Measurements from ENCODE around the gene GP9.

The GP9 gene

DNA sequence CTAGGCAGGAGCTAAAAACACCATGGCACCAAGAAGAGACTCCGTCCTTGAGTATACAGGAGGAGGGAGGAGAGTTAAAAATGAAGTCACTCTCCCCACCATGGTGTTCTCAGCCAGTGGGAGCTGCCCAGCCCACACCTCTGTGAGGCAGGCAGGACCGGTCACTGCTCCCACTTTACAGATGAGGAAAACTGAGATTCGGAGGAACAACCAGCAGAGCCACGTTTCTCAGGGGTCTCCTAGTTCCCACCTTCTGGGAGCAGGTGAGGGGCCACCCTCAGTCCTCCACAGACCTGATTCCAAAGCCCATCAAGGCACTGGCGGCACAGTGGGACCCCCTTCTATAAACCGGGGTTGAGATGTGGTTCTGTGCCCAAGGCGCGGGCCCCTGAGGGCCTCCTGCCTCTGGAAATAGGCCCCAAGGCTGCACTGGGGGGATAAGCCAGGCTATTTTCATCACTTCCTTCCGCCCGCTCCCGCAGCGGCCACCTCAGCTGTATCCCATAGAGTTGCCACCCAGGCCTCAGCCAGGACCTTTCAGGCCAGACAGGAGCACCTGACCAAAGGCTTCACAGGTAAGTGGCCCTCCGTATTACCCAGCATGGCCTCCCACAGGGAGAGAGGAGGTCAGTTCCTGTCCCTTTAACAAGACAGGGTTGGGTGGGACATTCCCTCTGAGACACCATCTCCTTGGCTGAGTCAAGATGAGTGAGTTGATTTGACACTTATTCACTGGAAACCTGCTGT, at the start of gene GP9:
Gene GP9, plus strand, starts transcription at position 504 of the 747 bp plus-strand sequence. CDS start 961 bp downstream, outside the sequence.
- DNase-seq, result no peak

DNA sequence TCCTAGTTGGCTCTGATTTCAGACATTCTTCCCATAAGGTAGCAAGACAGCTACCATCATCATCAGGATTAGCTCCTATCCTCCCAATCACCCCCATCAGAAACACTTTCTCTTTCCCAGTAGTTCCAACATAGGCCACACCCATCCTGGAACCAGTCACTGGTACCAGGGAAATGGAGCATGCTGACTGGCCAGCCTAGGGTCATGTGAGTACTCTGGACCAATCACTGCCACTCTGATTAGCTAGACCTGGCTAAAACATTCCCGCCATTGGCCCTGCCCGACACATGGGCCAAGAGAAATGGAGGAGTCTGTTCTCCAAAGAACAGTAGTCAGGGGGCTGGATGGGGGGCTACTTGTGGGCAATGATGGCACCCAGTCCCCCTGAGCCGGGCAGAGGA, 47.1 kb upstream of the GP9 start:
- DNase-seq, result no peak

DNA sequence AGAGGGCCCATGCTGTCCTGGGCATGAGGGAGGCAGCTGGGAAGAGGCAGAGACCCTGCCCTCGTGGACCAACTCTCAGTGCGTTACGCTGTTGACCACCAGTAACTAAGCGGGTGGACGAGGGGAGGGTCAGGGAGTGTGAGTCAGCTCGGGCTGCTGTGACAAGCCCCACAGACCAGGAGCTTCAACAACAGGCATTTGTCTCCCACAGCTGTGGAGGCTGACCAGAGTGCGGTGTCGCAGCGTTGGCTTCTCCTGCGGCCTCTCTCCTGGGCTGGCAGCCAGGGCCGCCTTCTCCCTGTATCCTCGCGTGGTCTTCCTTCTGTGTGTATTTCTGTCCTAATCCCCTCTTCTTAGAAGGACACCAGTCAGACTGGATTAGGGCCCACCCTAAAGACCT, 46.4 kb upstream of the GP9 start:
- no peak for DNase-seq

DNA sequence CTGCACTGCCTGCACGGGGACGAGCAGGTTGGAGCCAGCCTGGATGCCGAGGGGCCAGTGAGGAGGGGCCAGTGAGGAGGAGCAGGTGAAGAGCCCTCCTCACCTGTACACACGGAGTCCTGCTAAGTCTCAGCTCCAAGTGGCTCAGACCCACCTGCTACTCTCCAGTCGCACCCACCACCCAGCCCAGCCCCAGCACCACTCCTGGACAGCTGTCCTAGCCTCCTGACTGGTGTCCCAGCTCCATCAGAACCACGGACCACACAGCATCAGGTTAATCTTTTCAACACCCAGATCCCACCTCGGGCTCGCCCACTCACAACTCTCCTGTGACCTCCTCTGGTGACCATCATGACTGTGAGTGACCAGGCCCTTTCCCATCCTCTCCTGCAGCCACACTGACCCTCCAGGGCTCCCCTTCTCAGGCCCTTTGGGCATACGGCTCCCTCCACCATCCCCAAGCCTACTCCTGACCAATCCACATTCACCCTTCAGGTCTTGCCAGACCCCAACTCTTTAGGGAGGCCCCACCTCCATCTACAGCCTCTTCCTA, 45.7 kb upstream of the GP9 start:
- DNase-seq, result no peak

DNA sequence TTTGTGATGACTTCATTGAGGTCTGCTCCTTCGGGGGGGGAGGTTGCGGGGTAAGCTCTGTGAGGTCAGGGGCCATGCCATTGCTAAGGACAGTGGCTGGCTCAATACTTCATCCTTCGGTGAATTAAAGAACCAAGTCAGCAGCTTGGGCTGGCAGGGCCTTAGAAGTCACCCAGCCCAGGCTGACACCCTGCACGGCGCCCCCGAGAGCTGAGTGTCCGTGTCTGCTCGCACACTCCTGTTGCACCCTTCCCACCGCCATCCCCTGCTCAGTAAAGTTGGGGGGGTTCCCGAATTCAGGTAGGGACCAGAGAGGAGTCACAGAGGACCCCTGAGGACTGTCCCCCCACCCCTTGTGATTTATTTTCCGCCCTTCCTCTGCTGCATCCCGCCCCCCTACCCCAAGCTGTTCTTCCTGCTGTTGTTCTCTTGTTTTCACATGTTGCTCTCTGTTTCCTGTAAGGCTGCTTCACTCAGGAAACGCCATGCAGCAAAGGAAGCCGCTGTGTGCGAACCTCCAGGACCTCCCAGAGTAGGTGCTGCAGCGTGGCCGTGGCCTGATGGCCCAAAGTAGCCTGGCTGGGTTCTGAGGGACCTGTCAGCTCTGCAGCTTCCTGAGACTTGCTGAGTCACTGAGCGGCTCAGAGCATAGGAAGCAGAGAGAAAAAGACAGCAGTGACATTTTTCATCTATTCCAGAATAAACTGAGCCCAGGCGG, 45.0 kb upstream of the GP9 start:
- DNase-seq, result peak; percentile 31

DNA sequence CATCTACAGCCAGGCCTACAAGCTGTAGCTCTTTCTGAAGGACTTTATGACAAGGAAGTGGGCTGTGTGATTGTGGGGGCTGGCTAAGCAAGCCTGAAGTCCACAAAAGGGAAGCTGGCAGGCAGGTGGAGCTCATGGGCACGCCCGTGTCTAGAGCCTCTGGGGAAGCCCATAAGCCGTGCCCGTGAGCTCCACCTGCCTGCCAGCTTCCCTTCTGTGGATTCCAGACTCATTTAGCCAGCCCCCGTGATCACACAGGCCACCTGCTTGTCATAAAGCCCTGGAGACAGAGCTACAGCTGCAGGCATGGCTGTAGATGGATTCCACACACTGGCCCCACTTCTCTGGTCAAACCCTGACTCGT, 44.2 kb upstream of the GP9 start:
- peak; percentile 60 for DNase-seq

DNA sequence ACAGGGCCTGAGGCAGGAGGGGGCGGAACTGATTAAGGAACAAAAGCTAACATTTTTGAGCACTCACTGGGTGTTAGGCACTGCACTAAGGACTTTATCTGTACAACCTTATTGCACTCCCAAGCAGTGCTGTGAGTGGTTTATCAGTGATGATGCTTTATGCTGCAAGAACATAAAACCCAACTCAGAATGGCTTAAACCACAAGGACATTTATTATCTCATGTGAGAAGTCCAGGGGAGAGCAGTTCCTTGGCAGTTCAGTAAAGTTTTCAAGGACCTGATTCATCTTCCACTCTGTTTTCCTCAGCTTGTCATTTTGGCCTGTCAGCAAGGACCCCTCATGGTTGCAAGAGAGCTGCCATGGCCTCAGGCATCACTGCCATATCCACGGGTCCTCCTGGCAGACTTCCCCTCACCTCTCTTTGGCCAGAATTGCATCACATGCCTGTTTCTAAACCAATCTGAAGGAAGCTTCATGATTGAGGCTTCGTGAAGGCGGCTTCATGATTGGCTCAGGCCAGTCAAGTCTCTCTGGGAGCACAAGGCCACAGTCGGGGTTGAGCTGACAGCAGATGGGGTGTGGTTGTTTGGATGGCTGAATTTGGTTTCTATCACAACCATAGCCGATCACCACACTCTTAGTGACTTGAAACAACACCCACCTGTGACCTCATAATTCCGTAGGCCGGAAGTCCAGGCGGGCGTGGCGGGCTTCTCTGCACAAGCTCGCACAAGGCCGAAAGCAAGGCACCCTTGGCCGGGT, 43.7 kb upstream of the GP9 start:
- peak; percentile 26 for DNase-seq

DNA sequence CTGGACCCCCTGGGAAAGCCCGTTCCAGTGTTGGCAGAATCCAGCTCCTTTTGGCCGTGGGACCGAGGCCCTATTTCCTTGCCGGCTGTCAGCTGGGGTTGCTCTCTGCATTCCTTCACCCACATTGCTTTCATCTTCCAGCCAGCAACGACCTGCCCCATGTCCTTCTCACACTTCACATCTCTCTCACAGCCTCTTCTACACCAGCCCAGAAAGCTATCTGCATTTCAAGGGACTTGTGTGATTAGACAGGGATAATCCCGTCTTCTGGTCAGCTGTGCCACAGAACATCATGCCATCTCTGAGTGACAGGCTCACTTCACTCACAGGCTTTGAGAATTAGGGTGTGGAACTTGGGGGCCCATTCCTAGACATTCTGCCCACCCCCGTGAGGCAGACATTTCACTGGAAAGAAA, 43.1 kb upstream of the GP9 start:
- no peak for DNase-seq

DNA sequence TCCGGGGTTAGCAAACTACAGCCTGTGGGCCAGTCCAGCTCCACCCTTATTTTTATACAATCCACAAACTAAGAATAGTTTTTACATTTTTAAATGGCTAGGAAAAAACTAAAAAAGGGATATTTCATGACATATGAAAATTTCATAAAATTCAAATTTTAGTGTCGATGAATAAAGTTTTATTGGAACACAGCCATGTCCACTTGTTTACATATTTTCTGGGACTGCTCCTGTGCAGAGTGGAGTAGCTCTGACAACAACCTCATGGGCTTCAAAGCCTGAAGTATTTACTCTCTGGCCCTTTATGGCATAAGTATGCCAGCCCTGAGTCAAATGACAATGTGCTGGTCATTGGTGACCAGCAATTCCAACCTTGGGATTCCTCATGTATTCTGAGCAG, 42.3 kb upstream of the GP9 start:
- DNase-seq, result no peak

DNA sequence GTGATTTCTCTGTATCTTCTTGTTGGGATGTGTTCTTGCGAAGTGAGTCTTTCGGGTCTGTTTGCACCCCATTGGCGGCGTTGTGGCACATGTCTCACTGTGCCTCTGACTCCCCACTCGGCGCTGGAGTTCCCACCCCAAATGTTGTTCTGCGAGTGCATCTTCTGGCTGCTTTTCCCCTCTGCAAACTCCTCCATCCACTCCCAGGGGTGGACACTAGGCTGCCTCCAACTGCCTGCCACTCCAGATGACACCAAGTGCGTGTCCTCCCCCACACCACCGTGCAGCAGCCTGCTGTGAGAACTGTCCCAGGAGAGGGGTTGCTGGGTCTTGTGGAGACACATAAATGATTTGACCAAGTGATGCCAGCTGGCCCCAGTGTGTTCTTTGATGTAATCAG, 41.8 kb upstream of the GP9 start:
- no peak for DNase-seq

DNA sequence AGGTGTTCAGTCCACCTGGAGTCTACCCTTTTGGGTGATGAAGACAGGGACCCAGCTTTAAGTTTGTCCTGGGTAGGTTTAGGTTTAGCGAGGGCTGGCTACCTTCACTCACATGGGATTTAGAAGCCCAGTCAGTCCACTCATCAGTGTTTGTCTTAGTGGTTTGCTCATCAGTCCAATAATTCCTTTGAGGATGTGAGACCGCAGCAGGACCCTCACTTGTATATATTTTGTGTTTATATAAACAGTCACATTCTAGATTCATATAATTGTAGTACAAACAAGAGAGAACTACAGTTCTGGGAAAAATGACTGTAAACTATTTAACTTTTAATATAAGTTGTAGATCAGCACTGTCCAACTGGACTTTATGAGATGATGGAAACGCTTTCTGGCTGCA, 41.3 kb upstream of the GP9 start:
- DNase-seq, result no peak

DNA sequence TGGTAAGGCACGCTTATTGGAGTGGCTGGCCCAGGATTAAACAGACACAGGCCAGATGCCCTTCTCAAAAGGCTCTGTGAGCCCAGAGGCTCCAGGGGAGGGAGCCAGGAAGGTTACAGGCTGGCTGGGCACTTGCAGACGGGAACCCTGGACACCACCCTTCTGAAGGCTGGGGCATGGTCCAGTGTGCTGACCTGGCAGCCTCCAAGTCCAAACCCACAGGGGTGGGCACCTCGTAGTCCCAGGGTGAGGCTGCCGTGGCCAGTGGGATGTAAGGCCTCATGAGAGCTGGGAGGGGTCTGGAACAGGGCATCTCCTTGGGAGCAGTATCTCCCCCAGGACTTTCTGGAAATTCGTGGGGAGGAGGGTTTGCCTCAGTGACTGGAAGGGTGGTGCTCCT, 39.9 kb upstream of the GP9 start:
- DNase-seq, result no peak

DNA sequence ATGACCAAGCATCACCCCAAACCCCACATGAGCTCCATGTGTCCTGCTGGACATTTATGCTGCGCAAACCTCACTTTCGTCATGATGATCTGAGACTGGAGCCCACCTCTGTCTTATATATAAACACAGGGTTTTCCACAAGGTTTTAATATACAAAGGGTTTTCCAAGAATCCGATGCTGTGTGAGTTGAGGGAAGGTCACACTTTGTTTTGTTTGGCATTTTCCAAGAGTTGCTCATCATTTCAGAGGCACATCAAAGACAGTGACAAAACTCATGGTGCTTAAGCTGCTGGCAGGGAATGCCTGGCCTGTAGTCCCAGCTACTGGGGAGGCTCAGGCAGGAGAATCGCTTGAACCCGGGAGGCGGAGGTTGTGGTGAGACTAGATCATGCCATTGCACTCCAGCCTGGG, 39.4 kb upstream of the GP9 start:
- no peak for DNase-seq

DNA sequence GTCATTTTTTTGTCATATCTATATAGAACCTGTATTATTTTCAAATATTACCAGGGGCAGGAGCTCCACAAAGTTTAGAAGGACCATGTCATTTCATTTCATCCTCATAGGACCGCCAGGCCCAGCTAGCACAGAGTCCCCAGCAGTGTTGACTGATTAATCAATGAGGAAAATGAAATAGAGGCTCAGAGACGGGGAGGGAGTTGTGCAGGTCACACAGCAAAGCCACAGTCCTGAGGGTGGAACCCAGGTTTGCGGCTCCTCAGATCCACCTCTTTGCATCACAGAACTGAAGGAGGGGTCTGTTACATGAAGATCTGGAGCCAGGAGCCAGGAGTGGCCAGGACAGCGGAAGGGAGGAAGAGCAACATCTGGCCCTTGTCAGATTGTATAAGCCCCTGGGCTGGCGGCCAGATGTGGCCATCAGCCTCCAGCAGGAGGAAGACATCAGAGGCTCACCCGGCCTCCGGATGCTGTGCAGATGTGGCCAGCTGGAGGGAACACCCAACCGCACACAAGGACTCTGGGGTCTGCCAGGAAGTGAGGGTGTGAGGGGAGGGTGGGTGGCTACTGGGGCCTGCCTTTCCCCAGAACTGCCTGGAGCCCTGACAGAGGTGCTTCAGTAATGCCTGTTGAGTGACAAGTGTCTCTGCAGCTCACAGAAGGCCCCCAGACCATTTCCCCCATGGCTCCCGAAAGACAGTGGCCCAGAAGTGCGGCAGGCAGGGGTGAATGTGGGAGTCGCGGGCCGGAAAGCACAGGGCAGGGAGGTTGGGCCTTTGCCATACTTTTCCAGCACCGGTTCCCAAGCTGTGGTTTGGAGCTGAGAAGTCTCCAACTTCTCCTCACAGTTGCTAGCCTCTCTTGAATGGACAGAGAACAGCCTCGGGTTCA, 38.2 kb upstream of the GP9 start:
- no peak for DNase-seq

DNA sequence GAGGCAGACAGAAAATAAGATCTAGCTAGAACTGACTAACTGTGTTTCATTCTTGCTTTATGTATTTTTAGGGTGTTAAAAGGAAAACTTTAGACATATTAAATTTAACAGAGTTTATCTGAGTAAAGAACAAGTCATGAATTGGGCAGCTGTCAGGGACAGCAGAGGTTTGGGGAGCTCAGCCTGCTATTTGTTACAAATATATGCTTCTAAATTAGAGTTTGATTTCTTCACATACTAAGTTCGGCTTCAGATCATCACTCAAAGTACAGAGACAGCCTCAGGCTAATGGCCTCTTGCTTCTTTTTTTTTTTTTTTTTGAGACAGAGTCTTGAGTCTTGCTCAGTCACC, 37.6 kb upstream of the GP9 start:
- DNase-seq, result no peak

DNA sequence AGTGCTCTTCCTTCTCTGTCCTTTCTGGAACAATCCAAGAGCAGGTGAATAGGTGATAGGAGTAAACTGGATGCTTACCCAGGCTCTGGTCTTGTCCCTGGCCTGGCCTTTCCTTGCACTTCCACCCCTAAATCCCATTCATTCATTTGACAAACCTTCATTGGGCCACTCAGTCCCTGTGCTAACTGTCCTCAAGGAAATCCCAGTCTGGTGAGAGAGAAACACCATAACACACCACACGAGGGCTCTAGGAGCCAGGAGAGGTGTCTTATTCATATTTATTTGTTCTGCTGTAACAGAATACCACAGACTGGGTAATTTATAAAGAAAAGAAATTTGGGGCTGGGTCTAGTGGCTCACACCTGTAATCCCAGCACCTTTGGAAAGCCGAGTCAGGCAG, 36.7 kb upstream of the GP9 start:
- DNase-seq, result no peak

DNA sequence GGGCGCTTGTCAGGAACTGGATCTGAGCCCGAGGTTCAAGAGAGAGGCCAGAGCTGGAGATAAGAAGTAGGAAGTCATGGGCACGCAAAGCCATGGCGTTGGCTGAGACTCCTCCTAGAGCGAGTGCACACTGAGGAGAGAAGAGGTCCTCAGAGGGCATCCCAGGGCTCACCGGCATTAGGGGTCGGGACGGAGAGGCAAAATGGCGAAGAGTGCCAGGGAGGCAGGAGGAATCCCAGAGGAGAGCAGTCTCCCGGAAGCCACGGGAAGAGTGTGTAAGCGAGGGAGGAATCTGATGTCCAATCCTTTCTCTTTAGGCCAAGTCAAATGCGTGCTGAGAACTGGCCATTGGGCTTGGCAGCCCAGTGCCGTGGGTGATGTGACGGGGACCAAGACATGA, 35.5 kb upstream of the GP9 start:
- DNase-seq, result no peak

DNA sequence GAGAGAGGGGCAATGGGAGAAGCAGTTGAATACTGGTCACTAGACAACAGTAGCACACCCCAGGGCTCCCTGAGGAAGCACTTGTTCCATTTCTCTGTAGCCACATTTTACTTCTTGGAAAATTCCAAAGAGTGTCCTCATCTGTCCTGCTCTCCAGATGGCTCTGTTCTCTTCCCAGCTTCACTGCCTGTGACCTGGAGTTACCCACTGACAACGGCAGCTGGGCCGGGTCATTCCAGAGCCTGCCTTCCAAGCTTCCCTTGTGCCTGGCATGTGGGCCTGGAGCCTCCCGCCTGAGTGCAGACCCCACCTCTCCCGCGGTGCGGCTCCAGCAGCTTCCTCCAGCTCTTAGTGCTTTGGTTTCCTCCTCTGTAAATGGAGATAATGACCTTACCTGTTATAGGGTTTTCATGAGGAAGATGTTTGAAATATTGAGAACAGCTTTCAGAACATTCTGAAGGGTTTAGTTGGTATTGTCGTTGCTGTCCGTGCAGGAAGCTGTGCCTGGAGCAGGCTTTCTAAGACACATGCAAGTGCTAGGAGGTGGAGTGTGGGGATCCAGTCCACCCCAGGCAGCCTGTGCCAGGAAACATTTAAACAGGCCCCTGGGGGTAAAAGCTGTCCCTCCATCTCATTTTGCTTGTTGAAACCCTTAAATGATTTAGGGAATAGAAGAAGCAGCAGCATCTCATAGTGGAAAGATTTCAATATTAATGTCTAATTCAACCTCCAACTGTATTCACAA, 34.7 kb upstream of the GP9 start:
- DNase-seq, result no peak

DNA sequence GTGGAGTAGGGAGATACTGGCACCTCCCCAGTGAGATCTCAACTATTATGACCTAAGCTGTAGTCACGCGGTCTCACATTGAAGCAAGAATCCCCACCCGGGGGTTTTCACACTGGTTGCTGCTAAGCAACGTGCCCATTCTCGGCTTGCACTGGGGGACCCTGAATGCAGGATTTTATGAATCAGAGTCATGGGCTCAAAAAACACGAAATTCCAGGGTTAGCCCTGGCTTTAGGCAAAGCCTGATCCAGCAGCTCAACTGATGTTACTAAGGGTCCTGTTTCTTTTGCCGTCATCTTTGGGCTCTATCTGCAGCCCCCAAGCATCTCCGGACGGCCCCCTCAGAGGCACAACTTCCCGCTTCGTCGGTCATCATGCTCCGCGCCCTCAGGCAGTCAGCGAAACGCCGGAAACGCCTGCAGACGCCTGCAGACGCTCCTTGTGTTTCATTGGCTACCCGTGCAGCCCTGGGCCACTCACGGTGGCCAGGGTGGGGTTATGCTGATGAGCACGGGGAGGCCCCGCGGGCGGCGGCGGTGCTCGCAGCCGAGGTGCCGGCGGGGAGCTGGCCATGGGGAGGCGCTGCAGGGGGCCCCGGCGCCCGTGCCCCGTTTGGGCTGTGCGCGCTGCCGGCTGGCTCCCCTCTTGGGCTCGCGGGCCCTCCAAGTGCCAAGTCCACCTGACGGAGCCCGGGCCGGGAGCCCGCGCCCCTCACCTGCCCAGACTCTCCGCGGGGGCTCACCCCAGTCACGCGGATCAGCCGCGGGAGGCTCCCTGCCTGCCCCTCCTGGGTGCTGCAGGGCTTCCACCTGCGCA, 33.6 kb upstream of the GP9 start:
- peak; percentile 89 for DNase-seq

DNA sequence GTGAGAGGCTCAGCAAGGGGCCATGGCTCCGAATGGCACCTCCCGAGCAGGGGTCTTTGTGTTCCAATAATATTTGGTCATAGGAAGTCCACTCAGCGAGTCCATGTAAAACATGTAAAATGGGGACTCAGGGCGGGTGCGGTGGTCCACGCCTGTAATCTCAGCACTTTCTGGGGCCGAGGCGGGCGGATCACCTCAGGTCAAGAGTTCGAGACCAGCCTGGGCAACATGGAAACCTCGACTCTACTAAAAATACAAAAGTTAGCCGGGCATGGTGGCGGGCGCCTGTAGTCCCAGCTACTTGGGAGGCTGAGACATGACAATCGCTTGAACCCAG, 33.1 kb upstream of the GP9 start:
- DNase-seq, result no peak

DNA sequence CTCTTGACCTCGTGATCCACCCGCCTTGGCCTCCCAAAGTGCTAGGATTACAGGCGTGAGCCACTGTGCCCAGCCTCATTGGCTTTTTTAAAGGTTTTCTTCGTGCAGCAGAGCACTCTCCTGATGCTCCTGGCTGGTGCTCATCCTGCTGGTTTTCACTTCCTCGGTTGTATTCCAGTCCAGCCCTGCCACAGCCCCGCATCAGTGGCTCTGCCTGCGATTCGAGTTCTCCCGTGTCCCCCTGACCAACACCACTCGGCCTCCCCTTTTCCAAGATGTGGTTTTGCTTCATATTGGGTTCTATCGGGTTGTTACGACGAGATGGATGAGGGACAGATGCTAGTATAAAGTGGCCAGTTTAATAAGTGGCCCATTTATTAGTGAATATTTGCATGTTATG, 31.7 kb upstream of the GP9 start:
- no peak for DNase-seq
